ENCODE measurements around the gene STX4.

STX4 gene

GRCh38 chr16:31050280-31051030 is 17.1 kb downstream of the STX4 start:
- no peak for TF ChIP-seq CTCF (IDR thresholded peaks at IDR 0.05; ENCODE audit: low read depth, low read length)
- no peak for DNase-seq (ENCODE audit: extremely low read depth, low read depth)

- TF ChIP-seq CTCF (IDR thresholded peaks at IDR 0.05; ENCODE audit: low read depth, low read length): no peak
- peak; percentile 65 for DNase-seq (ENCODE audit: extremely low read depth, low read depth)
These were observed 18.8 kb downstream of the STX4 start for GRCh38 chr16:31052114-31052513.

- no peak for TF ChIP-seq CTCF (IDR thresholded peaks at IDR 0.05; ENCODE audit: low read depth, low read length)
- no peak for DNase-seq (ENCODE audit: extremely low read depth, low read depth)
These were observed 22.3 kb downstream of the STX4 start for GRCh38 chr16:31055613-31056012.

- no peak for DNase-seq (ENCODE audit: extremely low read depth, low read depth)
- no peak for TF ChIP-seq CTCF (IDR thresholded peaks at IDR 0.05; ENCODE audit: low read depth, low read length)
These were observed 27.9 kb downstream of the STX4 start for GRCh38 chr16:31061126-31061812.

GRCh38 chr16:31061813-31062440 is 28.6 kb downstream of the STX4 start:
- DNase-seq (ENCODE audit: extremely low read depth, low read depth): no peak

GRCh38 chr16:31063495-31063842 is 30.1 kb downstream of the STX4 start:
- TF ChIP-seq CTCF (IDR thresholded peaks at IDR 0.05; ENCODE audit: low read depth, low read length): no peak
- DNase-seq (ENCODE audit: extremely low read depth, low read depth): no peak

More at GRCh38 chr16:31061813-31062440, 28.6 kb downstream of the STX4 start:
- TF ChIP-seq CTCF (IDR thresholded peaks at IDR 0.05; ENCODE audit: low read depth, low read length): no peak

Measured in AG09319 (cell line).